HS-5 (cell line): ENCODE results near the gene TMEM259.

ENCODE experiments used
- DNase-seq: peaks from one replicate; pipeline ENCODE4 v3.0.0-alpha.2; 2012; ENCODE audit warnings: low read depth

Gene TMEM259

GRCh38 chr19:988510-988909, 32.4 kb downstream of the TMEM259 start:
- DNase-seq: no peak

- DNase-seq: no peak
Measured at GRCh38 chr19:988081-988480, 32.8 kb downstream of the TMEM259 start.

- no peak for DNase-seq
Measured at GRCh38 chr19:986083-986482, 34.8 kb downstream of the TMEM259 start.

- peak; percentile 43 for DNase-seq
Measured at GRCh38 chr19:984165-984967, 36.6 kb downstream of the TMEM259 start, which contains the start of gene WDR18. TSS of gene WDR18 (plus strand) at chr19:984345. CDS start at chr19:984354, 9 bp downstream.

- no peak for DNase-seq
Measured at GRCh38 chr19:982567-983170, 38.3 kb downstream of the TMEM259 start.

- no peak for DNase-seq
Measured at GRCh38 chr19:980133-980998, 40.6 kb downstream of the TMEM259 start.

GRCh38 chr19:979318-979741, 41.6 kb downstream of the TMEM259 start:
- DNase-seq: no peak

GRCh38 chr19:977058-977464, 43.9 kb downstream of the TMEM259 start:
- DNase-seq: no peak

- no peak for DNase-seq
Measured at GRCh38 chr19:976476-976875, 44.4 kb downstream of the TMEM259 start.

- no peak for DNase-seq
Measured at GRCh38 chr19:974564-975257, 46.2 kb downstream of the TMEM259 start.

GRCh38 chr19:973726-974563, 47.0 kb downstream of the TMEM259 start:
- DNase-seq: no peak

GRCh38 chr19:972281-972680, 48.6 kb downstream of the TMEM259 start:
- DNase-seq: no peak

GRCh38 chr19:971795-972194, 49.1 kb downstream of the TMEM259 start:
- DNase-seq: no peak

GRCh38 chr19:970695-971094, 50.2 kb downstream of the TMEM259 start:
- DNase-seq: no peak

- DNase-seq: no peak
Measured at GRCh38 chr19:966485-967088, 54.3 kb downstream of the TMEM259 start.

- no peak for DNase-seq
Measured at GRCh38 chr19:964761-965694, 55.9 kb downstream of the TMEM259 start.

- no peak for DNase-seq
Measured at GRCh38 chr19:964116-964520, 56.8 kb downstream of the TMEM259 start.

- no peak for DNase-seq
Measured at GRCh38 chr19:963486-963951, 57.4 kb downstream of the TMEM259 start.

GRCh38 chr19:962683-963400, 58.1 kb downstream of the TMEM259 start:
- DNase-seq: no peak
